Activated naive CD4-positive, alpha-beta T cell (primary cell): Measurements from ENCODE around the gene LY6G5C.

Source experiments
- DNase-seq, 4 experiments: peaks; one replicate each; lab custom pipeline; 2025; lab: John Stamatoyannopoulos, UW

Gene LY6G5C

GRCh38 chr6:31691078-31691463, 10.2 kb upstream of the LY6G5C start:
- DNase-seq: no peak

- no peak for DNase-seq
These were observed 9.6 kb upstream of the LY6G5C start for GRCh38 chr6:31690231-31691077.

GRCh38 chr6:31689249-31690110, 8.6 kb upstream of the LY6G5C start:
- DNase-seq: no peak

GRCh38 chr6:31687860-31688693, 7.2 kb upstream of the LY6G5C start:
- no peak for DNase-seq

- DNase-seq: no peak
These were observed 6.5 kb upstream of the LY6G5C start for GRCh38 chr6:31687321-31687720.

- no peak for DNase-seq
These were observed 5.6 kb upstream of the LY6G5C start for GRCh38 chr6:31686483-31686882.

- no peak for DNase-seq
These were observed 2.7 kb upstream of the LY6G5C start for GRCh38 chr6:31683591-31683990.

GRCh38 chr6:31681135-31681671, 336 bp upstream of the LY6G5C start:
- DNase-seq: peak in 2 of 4 experiments; percentile 10 to 24

GRCh38 chr6:31677955-31678354, 2.9 kb downstream of the LY6G5C start:
- no peak for DNase-seq

- DNase-seq: no peak
These were observed 4.0 kb downstream of the LY6G5C start for GRCh38 chr6:31676904-31677303.

GRCh38 chr6:31676322-31676903, 4.5 kb downstream of the LY6G5C start:
- no peak for DNase-seq

- no peak for DNase-seq
These were observed 11.2 kb downstream of the LY6G5C start, which contains the start of gene LY6G5B for GRCh38 chr6:31669676-31670075. Gene LY6G5B, plus strand, starts transcription at chr6:31669976. Its CDS starts 975 bp downstream, at chr6:31670951.

- no peak for DNase-seq
These were observed 14.4 kb downstream of the LY6G5C start for GRCh38 chr6:31666337-31666965.

- DNase-seq: peak; percentile 93 to 97 (median 94)
These were observed 15.1 kb downstream of the LY6G5C start, which contains the start of gene CSNK2B for GRCh38 chr6:31665501-31666336. Gene CSNK2B, plus strand, starts transcription at chr6:31666080. Its CDS starts 752 bp downstream, at chr6:31666832.

GRCh38 chr6:31664790-31665500, 15.9 kb downstream of the LY6G5C start, which contains the start of gene GPANK1:
Gene GPANK1, minus strand, starts transcription at chr6:31664997. Its CDS starts 519 bp downstream, at chr6:31664478.
- peak; percentile 64 to 82 (median 78) for DNase-seq

GRCh38 chr6:31663961-31664789, 16.7 kb downstream of the LY6G5C start:
- DNase-seq: no peak

- no peak for DNase-seq
These were observed 17.5 kb downstream of the LY6G5C start for GRCh38 chr6:31663126-31663960.
